Lung (tissue), 12 donors: Measurements from ENCODE around the gene ALLC. TPM values are rescaled to one million over a fixed set of nuclear protein-coding genes. Genes with fewer than 3 reads are reported as not detected.

Source experiments
- ATAC-seq: fragments of 200-7000 bp; cut with Tn5 transposase; one replicate; pipeline ENCODE4 v1.9.1; 2020; ENCODE audit warnings: moderate number of reproducible peaks; ENCODE audit not compliant: insufficient read depth, low FRiP score
- DNase-seq, 3 donors: peaks; one replicate each; pipeline ENCODE4 v3.0.0-alpha.2; 2013 to 2017
- H3K27ac ChIP-seq, 2 donors: one replicate each; pipeline ENCODE4 v1.5.1; 2013; ENCODE audit warnings: mild to moderate bottlenecking in 2 of 2, moderate library complexity in 2 of 2, control low read depth in 1 of 2, inconsistent platforms in 1 of 2, low read depth in 1 of 2, low read length in 1 of 2
- H3K27me3 ChIP-seq, 3 donors: one replicate each; pipeline ENCODE4 v1.5.1; 2013; ENCODE audit warnings: low read length in 2 of 3; ENCODE audit not compliant: control insufficient read depth in 3 of 3, insufficient read depth in 3 of 3
- H3K36me3 ChIP-seq, 4 donors: one replicate each; pipeline ENCODE4 v1.5.1; 2013; ENCODE audit warnings: low read length in 4 of 4, mild to moderate bottlenecking in 1 of 4, moderate library complexity in 1 of 4; ENCODE audit not compliant: control insufficient read depth in 4 of 4, insufficient read depth in 4 of 4
- H3K4me1 ChIP-seq, 5 donors: one replicate each; pipeline ENCODE4 v1.5.1; 2013; ENCODE audit warnings: low read length in 5 of 5, mild to moderate bottlenecking in 2 of 5, moderate library complexity in 1 of 5; ENCODE audit not compliant: control insufficient read depth in 5 of 5, insufficient read depth in 5 of 5
- H3K4me3 ChIP-seq: one replicate; pipeline ENCODE4 v1.5.1; 2013; ENCODE audit warnings: mild to moderate bottlenecking, control low read depth, moderate library complexity
- H3K9ac ChIP-seq, 2 donors: one replicate each; pipeline ENCODE4 v1.5.1; 2013; ENCODE audit warnings: low read length in 2 of 2, control low read depth in 1 of 2; ENCODE audit not compliant: insufficient read depth in 1 of 2
- H3K9me3 ChIP-seq, 4 donors: one replicate each; pipeline ENCODE4 v1.5.1; 2013; ENCODE audit warnings: low read length in 3 of 4, mild to moderate bottlenecking in 1 of 4, moderate library complexity in 1 of 4; ENCODE audit not compliant: control insufficient read depth in 4 of 4, insufficient read depth in 3 of 4
- CTCF ChIP-seq: IDR thresholded peaks from 2 replicates; pipeline ENCODE4 v1.5.1; 2012; ENCODE audit warnings: mild to moderate bottlenecking; ENCODE audit errors: control extremely low read depth, extremely low read depth
- WGBS, 2 donors: extraction: QIAGEN DNeasy Blood & Tissue Kit; methylation state at CpG; one replicate each; pipeline ENCODE4 v1.1.7; 2013; 5-methylcytosine and 5-hydroxymethylcytosine counted together
- polyA plus RNA-seq, 2 donors: library from polyadenylated mRNA; stranded (reverse); fragments of 200-250 nt; gene quantifications; one replicate each; pipeline ENCODE4 v1.2.1, GENCODE V29; 2013
- total RNA-seq, 2 donors: library from RNA; depleted of rRNA in 1 of 2; stranded (reverse); fragments of >200 nt in 1 of 2; gene quantifications; one replicate each; pipeline ENCODE4 v1.2.1, GENCODE V29; 2014 to 2021
- donor health status: control.
- donor health status: control.
- donor health status: Bipolar disorder and iron deficiency.
- donor health status: healthy.
- donor health status: DM: yes; HTN: yes; CAD: no.

The ALLC gene
- total and polyA plus RNA-seq, 4 donors: 0.06 TPM; not detected in 3

- Histone ChIP-seq H3K36me3 (no peaks in the 10 kb centered on the region), H3K9ac (no peak overlapping the region), H3K9me3 (peaks cover 0 to 2% (median 0%) of the 10 kb centered on the region in 4 donors), H3K4me1 (peaks cover 0 to 1% (median 0%) of the 10 kb centered on the region in 5 donors), H3K27me3 (no peaks in the 10 kb centered on the region), H3K27ac (no peak overlapping the region), H3K4me3 (no peak overlapping the region)
- DNase-seq (no peak), ATAC-seq (no peak)
- no peak for TF ChIP-seq CTCF
- WGBS, 2 donors: 94 to 96% methylated on average over 4 of the region's 4 CpGs
Observed at GRCh38 chr2:3675687-3676086, 17.7 kb downstream of the ALLC start.

GRCh38 chr2:3677436-3677835 lies 19.4 kb downstream of the ALLC start:
- no peak for DNase-seq
- Histone ChIP-seq H3K9me3 (peaks cover 0 to 2% (median 0%) of the 10 kb centered on the region in 4 donors), H3K9ac (no peak overlapping the region), H3K36me3 (no peaks in the 10 kb centered on the region), H3K27me3 (no peaks in the 10 kb centered on the region), H3K4me1 (peaks cover 0 to 1% (median 0%) of the 10 kb centered on the region in 5 donors), H3K4me3 (no peak overlapping the region), H3K27ac (no peak overlapping the region)
- 85 to 89% methylated on average over 9 of the region's 9 CpGs for WGBS, 2 donors
- TF ChIP-seq CTCF: no peak
- ATAC-seq: no peak

GRCh38 chr2:3678212-3678611 lies 20.2 kb downstream of the ALLC start:
- Histone ChIP-seq H3K27me3 (no peaks in the 10 kb centered on the region), H3K4me1 (no peaks in the 10 kb centered on the region), H3K4me3 (no peak overlapping the region), H3K36me3 (no peaks in the 10 kb centered on the region), H3K9ac (no peak overlapping the region), H3K9me3 (peaks cover 0 to 1% (median 0%) of the 10 kb centered on the region in 4 donors), H3K27ac (no peak overlapping the region)
- TF ChIP-seq CTCF: no peak
- ATAC-seq (no peak), DNase-seq (no peak)
- WGBS, 2 donors: 80 to 91% methylated on average over 9 of the region's 9 CpGs

- ATAC-seq (no peak), DNase-seq (no peak)
- Histone ChIP-seq H3K9ac (no peak overlapping the region), H3K9me3 (no peaks in the 10 kb centered on the region), H3K4me1 (no peaks in the 10 kb centered on the region), H3K27me3 (no peaks in the 10 kb centered on the region), H3K4me3 (no peak overlapping the region), H3K27ac (no peak overlapping the region), H3K36me3 (no peaks in the 10 kb centered on the region)
- WGBS, 2 donors: 90 to 95% methylated on average over 2 of the region's 2 CpGs
- no peak for TF ChIP-seq CTCF
Observed at GRCh38 chr2:3679180-3679579, 21.2 kb downstream of the ALLC start.
